Measurements from ENCODE around the gene NBDY. TPM values are rescaled to one million over a fixed set of nuclear protein-coding genes. Genes with fewer than 3 reads are reported as not detected.

Gene NBDY
- polyA plus RNA-seq, 2 donors: 9.5 to 20.3 TPM

Other genes with a start within 250 kb of the NBDY start
- 10 to 100 TPM in 1 of 2 donors, 1 to 10 TPM in 1; 5.4 to 15.2 TPM for gene UBQLN2, start 165.6 kb upstream of the NBDY start, polyA plus RNA-seq

All from esophagus (tissue), 2 donors.